Right ventricle myocardium superior (tissue), 1 donor: ENCODE results near the gene GRHL1. TPM values are rescaled to one million over a fixed set of nuclear protein-coding genes. Genes with fewer than 3 reads are reported as not detected.
"Not testable (repeated sequence)": the region's sequence is repeated elsewhere in the genome, so short reads cannot be mapped to it uniquely, and the experiment has no call there.

Experiments used
- ATAC-seq: fragments of 200-7000 bp; cut with Tn5 transposase; one replicate; pipeline ENCODE4 v1.9.1; 2020; ENCODE audit warnings: mild to moderate bottlenecking; ENCODE audit not compliant: poor library complexity
- DNase-seq: peaks from one replicate; pipeline ENCODE4 v3.0.0-alpha.2; 2020
- intact Hi-C: fragments of 100-400 bp; cut with DNase I; formaldehyde crosslinking; loops from one replicate; pipeline ENCODE4 v1.11.2; 2022
- total RNA-seq: library from RNA; stranded (reverse); fragmentation: NEBNext Ultra II Directional; extraction: Animal tissue kit (Norgen Biotek cat#: 25700); gene quantifications from one replicate; pipeline ENCODE4 v1.2.1, GENCODE V29; 2021
- donor health status: DM: no; HTN: yes; CAD: no; lungs with severe emphysema.

Gene GRHL1
- total RNA-seq, 1 donor from 2014 or later: 1.0 TPM

- no peak for ATAC-seq
- no peak for DNase-seq
Observed at GRCh38 chr2:10003206-10004125, 52.0 kb downstream of the GRHL1 start.

GRCh38 chr2:10004401-10004800 is 52.9 kb downstream of the GRHL1 start:
- intact Hi-C loops: no loop called here
- DNase-seq: no peak
- no peak for ATAC-seq

More at GRCh38 chr2:10003206-10004125, 52.0 kb downstream of the GRHL1 start:
- intact Hi-C loops: no loop called here

GRCh38 chr2:10004836-10005235 is 53.3 kb downstream of the GRHL1 start:
- no peak for DNase-seq
- no peak for ATAC-seq
- intact Hi-C loops: loop anchor here (5.0 kb wide), 1 partner anchor 37 kb away; the partner anchor contains the start of gene KLF11

GRCh38 chr2:10005461-10006235 is 54.2 kb downstream of the GRHL1 start:
- DNase-seq (no peak), ATAC-seq (no peak)
- intact Hi-C loops: loop anchor here (5.0 kb wide), 1 partner anchor 37 kb away; the partner anchor contains the start of gene KLF11

GRCh38 chr2:10006236-10007161 is 55.0 kb downstream of the GRHL1 start:
- DNase-seq: peak; percentile 80
- peak; percentile 79 for ATAC-seq
- intact Hi-C loops: loop anchor here (5.0 kb wide), 1 partner anchor 36 kb away; the partner anchor contains the start of gene KLF11

GRCh38 chr2:10007435-10007834 is 55.9 kb downstream of the GRHL1 start:
- intact Hi-C loops: loop anchor here (5.0 kb wide), 1 partner anchor 35 kb away; the partner anchor contains the start of gene KLF11
- DNase-seq (no peak), ATAC-seq (no peak)

GRCh38 chr2:10007921-10008808 is 56.7 kb downstream of the GRHL1 start:
- DNase-seq (no peak), ATAC-seq (peak; percentile 0)
- intact Hi-C loops: loop anchor here (5.0 kb wide), 1 partner anchor 34 kb away; the partner anchor contains the start of gene KLF11

GRCh38 chr2:10008809-10009176 is 57.3 kb downstream of the GRHL1 start:
- intact Hi-C loops: loop anchor here (5.0 kb wide), 1 partner anchor 34 kb away; the partner anchor contains the start of gene KLF11

GRCh38 chr2:10009271-10009810 is 57.8 kb downstream of the GRHL1 start:
- intact Hi-C loops: loop anchor here (5.0 kb wide), 1 partner anchor 33 kb away; the partner anchor contains the start of gene KLF11
- no peak for ATAC-seq
- no peak for DNase-seq

More at GRCh38 chr2:10008809-10009176, 57.3 kb downstream of the GRHL1 start:
- DNase-seq (no peak), ATAC-seq (no peak)

GRCh38 chr2:10009811-10010781 is 58.6 kb downstream of the GRHL1 start:
- ATAC-seq: peak; percentile 82
- peak; percentile 94 for DNase-seq
- intact Hi-C loops: loop anchor here (5.0 kb wide), 1 partner anchor 32 kb away; the partner anchor contains the start of gene KLF11

- intact Hi-C loops, ATAC-seq, DNase-seq: not testable (repeated sequence)
Observed at GRCh38 chr2:10010861-10011605, 59.5 kb downstream of the GRHL1 start.

- intact Hi-C loops, DNase-seq, ATAC-seq: not testable (repeated sequence)
Observed at GRCh38 chr2:10011606-10012325, 60.3 kb downstream of the GRHL1 start.

- DNase-seq, intact Hi-C loops, ATAC-seq: not testable (repeated sequence)
Observed at GRCh38 chr2:10012366-10012962, 61.0 kb downstream of the GRHL1 start.

GRCh38 chr2:10012963-10013461 is 61.5 kb downstream of the GRHL1 start:
- no peak for ATAC-seq
- intact Hi-C loops: no loop called here
- no peak for DNase-seq
